HL-60 (cell line): Measurements from ENCODE around the gene SRR.
A peak's percentile ranks its signal among the peaks of the same experiment; 100 is the strongest.

Experiments
- DNase-seq, 2 experiments: peaks; one replicate each; pipeline ENCODE4 v3.0.0-alpha.2; 2010 to 2020; ENCODE audit warnings: low read depth in 1 of 2, low spot score in 1 of 2
- H3K27ac ChIP-seq: fragments of 250-450 bp; sonication (Bioruptor Pico); replicated peaks from 2 replicates; pipeline ENCODE4 v1.5.1; 2020; ENCODE audit warnings: mild to moderate bottlenecking, moderate library complexity
- H3K27me3 ChIP-seq: fragments of 250-450 bp; sonication (Bioruptor Pico); 2 replicates; pipeline ENCODE4 v1.5.1; 2021; ENCODE audit warnings: mild to moderate bottlenecking, moderate library complexity; ENCODE audit not compliant: insufficient read depth, poor library complexity, severe bottlenecking
- H3K4me3 ChIP-seq: replicated peaks from 2 replicates; pipeline ENCODE4 v1.5.1; 2011; ENCODE audit warnings: mild to moderate bottlenecking, control low read depth, low read length; ENCODE audit not compliant: insufficient read depth
- GABPA ChIP-seq: IDR thresholded peaks from 2 replicates; pipeline ENCODE4 v1.6.1; 2012; ENCODE audit warnings: low read depth
- POLR2AphosphoS5 ChIP-seq: IDR thresholded peaks from 2 replicates; pipeline ENCODE4 v1.6.1; 2012; ENCODE audit warnings: low read depth
- SPI1 ChIP-seq: IDR thresholded peaks from 2 replicates; pipeline ENCODE4 v1.6.1; 2012; ENCODE audit warnings: low read depth, mild to moderate bottlenecking, borderline replicate concordance
- TF ChIP-seq, protein P1 (sequence below): IDR thresholded peaks from one replicate; pipeline ENCODE4 v1.5.1; 2011; ENCODE audit warnings: low read length, control low read depth, inconsistent platforms; ENCODE audit not compliant: insufficient read depth
- TF ChIP-seq, protein P2 (sequence below): IDR thresholded peaks from 2 replicates; pipeline ENCODE4 v1.6.1; 2012; ENCODE audit warnings: low read depth; ENCODE audit not compliant: insufficient replicate concordance

SRR gene

DNA sequence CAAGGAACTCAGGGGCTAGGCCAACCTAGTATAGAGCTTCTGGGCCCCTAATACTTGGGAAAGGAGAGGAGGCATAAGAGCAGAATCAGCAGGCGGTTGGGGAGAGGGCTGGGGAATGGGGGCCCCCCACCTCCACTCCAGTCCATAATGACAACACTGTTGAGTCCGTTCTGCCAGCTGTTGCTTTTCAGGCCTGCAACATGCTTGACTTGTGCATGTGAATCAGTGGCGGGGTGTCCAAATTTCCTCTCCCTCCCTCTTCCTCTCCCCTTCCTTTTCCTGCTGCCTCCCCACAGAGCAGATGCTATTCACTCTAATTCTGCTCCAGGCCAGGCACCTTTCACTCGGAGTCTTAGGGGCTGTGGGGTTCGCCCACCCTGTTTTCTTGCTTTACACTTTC, 65.3 kb downstream of the SRR start:
- DNase-seq = no peak
- TF ChIP-seq SPI1 (no peak), GABPA (no peak)
- TF ChIP-seq, protein P1, sequence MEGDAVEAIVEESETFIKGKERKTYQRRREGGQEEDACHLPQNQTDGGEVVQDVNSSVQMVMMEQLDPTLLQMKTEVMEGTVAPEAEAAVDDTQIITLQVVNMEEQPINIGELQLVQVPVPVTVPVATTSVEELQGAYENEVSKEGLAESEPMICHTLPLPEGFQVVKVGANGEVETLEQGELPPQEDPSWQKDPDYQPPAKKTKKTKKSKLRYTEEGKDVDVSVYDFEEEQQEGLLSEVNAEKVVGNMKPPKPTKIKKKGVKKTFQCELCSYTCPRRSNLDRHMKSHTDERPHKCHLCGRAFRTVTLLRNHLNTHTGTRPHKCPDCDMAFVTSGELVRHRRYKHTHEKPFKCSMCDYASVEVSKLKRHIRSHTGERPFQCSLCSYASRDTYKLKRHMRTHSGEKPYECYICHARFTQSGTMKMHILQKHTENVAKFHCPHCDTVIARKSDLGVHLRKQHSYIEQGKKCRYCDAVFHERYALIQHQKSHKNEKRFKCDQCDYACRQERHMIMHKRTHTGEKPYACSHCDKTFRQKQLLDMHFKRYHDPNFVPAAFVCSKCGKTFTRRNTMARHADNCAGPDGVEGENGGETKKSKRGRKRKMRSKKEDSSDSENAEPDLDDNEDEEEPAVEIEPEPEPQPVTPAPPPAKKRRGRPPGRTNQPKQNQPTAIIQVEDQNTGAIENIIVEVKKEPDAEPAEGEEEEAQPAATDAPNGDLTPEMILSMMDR = no peak
- TF ChIP-seq, protein P2, sequence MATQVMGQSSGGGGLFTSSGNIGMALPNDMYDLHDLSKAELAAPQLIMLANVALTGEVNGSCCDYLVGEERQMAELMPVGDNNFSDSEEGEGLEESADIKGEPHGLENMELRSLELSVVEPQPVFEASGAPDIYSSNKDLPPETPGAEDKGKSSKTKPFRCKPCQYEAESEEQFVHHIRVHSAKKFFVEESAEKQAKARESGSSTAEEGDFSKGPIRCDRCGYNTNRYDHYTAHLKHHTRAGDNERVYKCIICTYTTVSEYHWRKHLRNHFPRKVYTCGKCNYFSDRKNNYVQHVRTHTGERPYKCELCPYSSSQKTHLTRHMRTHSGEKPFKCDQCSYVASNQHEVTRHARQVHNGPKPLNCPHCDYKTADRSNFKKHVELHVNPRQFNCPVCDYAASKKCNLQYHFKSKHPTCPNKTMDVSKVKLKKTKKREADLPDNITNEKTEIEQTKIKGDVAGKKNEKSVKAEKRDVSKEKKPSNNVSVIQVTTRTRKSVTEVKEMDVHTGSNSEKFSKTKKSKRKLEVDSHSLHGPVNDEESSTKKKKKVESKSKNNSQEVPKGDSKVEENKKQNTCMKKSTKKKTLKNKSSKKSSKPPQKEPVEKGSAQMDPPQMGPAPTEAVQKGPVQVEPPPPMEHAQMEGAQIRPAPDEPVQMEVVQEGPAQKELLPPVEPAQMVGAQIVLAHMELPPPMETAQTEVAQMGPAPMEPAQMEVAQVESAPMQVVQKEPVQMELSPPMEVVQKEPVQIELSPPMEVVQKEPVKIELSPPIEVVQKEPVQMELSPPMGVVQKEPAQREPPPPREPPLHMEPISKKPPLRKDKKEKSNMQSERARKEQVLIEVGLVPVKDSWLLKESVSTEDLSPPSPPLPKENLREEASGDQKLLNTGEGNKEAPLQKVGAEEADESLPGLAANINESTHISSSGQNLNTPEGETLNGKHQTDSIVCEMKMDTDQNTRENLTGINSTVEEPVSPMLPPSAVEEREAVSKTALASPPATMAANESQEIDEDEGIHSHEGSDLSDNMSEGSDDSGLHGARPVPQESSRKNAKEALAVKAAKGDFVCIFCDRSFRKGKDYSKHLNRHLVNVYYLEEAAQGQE = no peak
- H3K27ac ChIP-seq = no peak overlapping the region

DNA sequence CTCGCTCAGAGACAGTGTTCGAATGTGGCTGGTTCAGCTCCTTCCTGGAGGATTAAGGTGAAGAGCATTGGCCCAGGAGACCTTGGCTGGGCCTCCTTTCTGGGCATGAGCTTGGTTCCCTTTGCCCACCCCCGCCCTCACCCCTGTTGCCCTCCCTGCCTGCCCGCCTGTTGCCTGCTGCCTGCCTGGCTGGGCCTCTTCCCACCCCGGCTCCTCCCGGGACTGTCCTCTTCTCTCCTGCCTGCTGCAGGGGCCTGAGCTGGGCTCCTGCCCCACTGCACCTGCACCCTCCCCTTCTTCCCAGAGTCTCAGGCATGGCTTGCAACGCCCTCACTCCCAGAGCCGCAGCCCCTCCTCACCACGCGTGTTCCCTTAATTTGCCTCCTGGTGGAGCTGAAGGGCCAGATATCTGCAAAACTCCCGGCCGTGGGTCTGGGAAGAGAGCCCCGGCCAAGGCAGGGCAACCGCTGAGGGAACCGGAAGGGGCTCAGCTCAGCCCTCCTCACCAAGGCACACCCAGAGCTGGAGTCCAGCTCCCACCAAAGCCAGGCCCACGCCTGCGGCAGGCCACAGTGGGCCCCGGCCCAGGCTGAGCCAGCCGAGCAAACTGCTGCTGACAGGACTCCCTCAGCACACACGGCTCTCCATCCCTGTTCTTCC, 65.9 kb downstream of the SRR start:
- H3K27me3 ChIP-seq = no peaks in the 10 kb centered on the region
- TF ChIP-seq, protein P2 = no peak
- TF ChIP-seq, protein P1 = no peak
- TF ChIP-seq POLR2AphosphoS5 (no peak), GABPA (no peak), SPI1 (no peak)
- peak in 1 of 2 experiments; percentile 1 for DNase-seq
- H3K4me3 ChIP-seq = no peak overlapping the region
- no peak overlapping the region for H3K27ac ChIP-seq

More for the DNA sequence above, 65.3 kb downstream of the SRR start:
- Histone ChIP-seq H3K27me3 (no peaks in the 10 kb centered on the region), H3K4me3 (no peak overlapping the region)

DNA sequence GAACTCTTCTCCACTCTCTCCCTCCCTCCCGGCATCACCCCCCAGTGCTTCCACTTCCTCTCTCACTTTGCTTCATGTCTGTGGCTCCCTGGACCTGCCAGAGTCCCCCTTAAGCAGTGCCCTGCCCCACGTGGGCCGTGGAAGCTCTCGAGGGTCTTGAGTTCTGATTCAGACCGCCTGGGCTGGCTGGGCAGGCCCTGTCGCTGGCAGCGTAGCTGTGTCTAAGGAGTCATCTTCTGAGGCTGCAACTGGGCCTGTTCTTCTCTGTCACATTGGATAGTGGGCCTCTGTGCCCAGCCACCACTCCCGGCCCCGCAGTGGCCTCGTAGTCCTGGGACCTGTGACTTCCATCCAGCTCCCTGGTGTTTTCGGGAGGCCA, 66.5 kb downstream of the SRR start:
- no peak for TF ChIP-seq GABPA
- TF ChIP-seq, protein P2 = no peak
- TF ChIP-seq POLR2AphosphoS5 = no peak
- TF ChIP-seq SPI1 = no peak
- TF ChIP-seq, protein P1 = no peak
- no peak overlapping the region for H3K4me3 ChIP-seq
- no peaks in the 10 kb centered on the region for H3K27me3 ChIP-seq
- H3K27ac ChIP-seq = no peak overlapping the region
- no peak for DNase-seq
